Measurements from ENCODE around the gene GATB.

Gene GATB

DNA sequence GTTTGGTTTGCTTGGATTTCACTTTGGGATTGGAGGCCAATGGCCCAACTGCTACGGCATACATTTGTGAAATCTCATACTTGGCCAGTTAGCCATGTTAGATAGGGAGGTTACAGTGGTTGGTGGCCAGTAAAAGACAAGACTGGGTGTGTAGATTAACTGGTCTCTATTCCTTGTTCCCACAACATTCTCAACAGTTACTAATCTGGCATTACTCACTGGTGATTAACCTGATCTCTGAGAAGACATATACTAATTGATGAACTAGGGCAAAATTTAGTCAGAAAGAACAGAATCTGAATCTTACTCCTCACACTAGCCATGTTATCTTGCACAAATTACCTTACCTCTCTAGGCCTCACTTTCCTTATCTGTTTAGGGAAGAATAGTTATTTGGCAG is 33.4 kb downstream of the GATB start:
- Histone ChIP-seq H3K9me3 (ENCODE audit: insufficient read depth, low read depth, low read length) (no peaks in the 10 kb centered on the region), H3K27me3 (ENCODE audit: insufficient read depth, low read length) (no peaks in the 10 kb centered on the region), H3K27ac (ENCODE audit: low read length) (no peak overlapping the region), H3K4me1 (ENCODE audit: insufficient read depth, low read length) (no peaks in the 10 kb centered on the region), H3K4me3 (ENCODE audit: low read length) (no peak overlapping the region), H3K9ac (ENCODE audit: low read depth, low read length) (no peak overlapping the region), H3K36me3 (ENCODE audit: insufficient read depth, low read depth, low read length) (no peaks in the 10 kb centered on the region)

DNA sequence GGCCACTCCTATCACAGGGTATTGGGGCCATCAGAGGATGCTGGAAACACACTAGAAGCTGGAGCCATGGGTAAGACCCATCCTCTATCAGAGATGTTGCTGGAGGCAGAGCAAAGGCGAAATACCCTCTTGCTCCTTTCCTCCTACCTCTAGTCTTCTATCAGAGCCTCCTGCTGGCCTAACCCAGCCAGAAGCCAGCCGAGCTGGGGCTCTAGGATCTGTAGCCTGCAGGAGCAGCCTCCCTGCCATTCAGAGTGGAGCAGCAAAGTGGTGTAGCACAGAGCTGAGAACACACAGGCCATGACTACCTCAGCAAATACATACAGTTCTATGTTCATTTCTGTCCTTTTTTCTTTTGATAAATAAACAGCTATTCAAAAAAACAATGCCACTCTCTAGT is 35.7 kb downstream of the GATB start:
- no peaks in the 10 kb centered on the region for H3K9me3 ChIP-seq (ENCODE audit: insufficient read depth, low read depth, low read length)
- H3K9ac ChIP-seq (ENCODE audit: low read depth, low read length), result no peak overlapping the region
- H3K27me3 ChIP-seq (ENCODE audit: insufficient read depth, low read length), result no peaks in the 10 kb centered on the region
- no peaks in the 10 kb centered on the region for H3K4me1 ChIP-seq (ENCODE audit: insufficient read depth, low read length)
- no peak overlapping the region for H3K4me3 ChIP-seq (ENCODE audit: low read length)
- no peak overlapping the region for H3K27ac ChIP-seq (ENCODE audit: low read length)
- no peaks in the 10 kb centered on the region for H3K36me3 ChIP-seq (ENCODE audit: insufficient read depth, low read depth, low read length)

DNA sequence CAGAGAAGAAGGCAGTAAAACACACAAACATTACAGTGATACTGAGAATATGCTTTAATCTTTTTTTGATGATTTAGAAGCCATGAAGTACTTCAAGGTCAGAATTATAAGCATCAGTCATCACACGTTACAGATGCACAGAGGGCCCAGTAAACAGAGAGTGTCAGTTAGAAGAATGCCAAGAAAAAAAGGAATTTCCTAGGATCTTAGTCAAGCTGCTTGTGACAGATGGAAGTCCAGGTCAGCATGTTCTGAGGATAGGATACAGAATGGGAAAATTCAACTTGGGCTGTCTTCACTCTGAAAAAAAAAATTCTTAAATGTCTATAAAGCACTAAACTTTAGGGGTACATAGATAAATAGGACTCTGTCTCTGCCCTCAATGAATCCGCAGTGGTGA is 38.9 kb downstream of the GATB start:
- H3K27ac ChIP-seq (ENCODE audit: low read length), result no peak overlapping the region
- H3K4me1 ChIP-seq (ENCODE audit: insufficient read depth, low read length), result no peaks in the 10 kb centered on the region
- H3K9ac ChIP-seq (ENCODE audit: low read depth, low read length), result no peak overlapping the region

DNA sequence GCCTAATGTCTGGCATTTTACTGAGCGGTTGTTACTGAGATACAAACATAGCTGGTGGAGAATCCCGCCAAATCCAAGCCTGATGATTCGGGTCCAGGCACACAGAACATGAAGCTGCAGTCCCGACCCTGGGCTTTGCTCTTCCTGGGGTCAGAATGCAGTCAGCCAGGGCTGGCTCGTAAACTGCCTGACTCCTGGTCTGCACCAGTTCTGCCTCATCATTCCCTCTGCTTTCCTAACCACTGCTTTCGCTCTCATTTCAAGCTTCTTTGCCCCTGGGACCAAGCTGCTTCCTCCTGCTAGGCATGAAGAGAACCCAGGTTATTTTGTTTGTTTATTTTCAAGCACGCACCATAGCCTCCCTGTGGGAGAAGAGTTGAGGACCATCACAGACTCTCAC is 39.3 kb downstream of the GATB start:
- Histone ChIP-seq H3K9me3 (ENCODE audit: insufficient read depth, low read depth, low read length) (no peaks in the 10 kb centered on the region), H3K27me3 (ENCODE audit: insufficient read depth, low read length) (no peaks in the 10 kb centered on the region), H3K4me1 (ENCODE audit: insufficient read depth, low read length) (no peaks in the 10 kb centered on the region), H3K27ac (ENCODE audit: low read length) (no peak overlapping the region), H3K36me3 (ENCODE audit: insufficient read depth, low read depth, low read length) (no peaks in the 10 kb centered on the region), H3K9ac (ENCODE audit: low read depth, low read length) (no peak overlapping the region), H3K4me3 (ENCODE audit: low read length) (no peak overlapping the region)

More for the DNA sequence above, 38.9 kb downstream of the GATB start:
- Histone ChIP-seq H3K27me3 (ENCODE audit: insufficient read depth, low read length) (no peaks in the 10 kb centered on the region), H3K36me3 (ENCODE audit: insufficient read depth, low read depth, low read length) (no peaks in the 10 kb centered on the region), H3K9me3 (ENCODE audit: insufficient read depth, low read depth, low read length) (no peaks in the 10 kb centered on the region), H3K4me3 (ENCODE audit: low read length) (no peak overlapping the region)

DNA sequence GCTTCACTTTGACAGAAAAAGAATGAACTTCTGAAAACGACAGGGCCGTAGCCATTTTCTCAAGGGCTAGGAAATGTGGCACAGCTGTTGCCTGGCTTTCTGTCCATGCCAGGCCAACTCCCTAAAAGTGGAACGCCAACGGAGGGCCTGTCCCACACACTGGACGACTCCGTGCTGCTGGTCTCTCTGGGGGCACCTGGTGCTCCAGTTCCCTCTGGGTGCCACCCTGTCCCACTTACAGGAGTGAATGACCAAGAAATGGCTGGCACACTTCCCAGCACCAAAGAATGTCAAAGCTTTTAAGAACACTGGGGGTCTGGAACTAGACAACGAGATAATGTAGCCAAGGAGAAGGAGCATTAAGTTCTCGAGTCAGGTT is 40.9 kb downstream of the GATB start:
- H3K9ac ChIP-seq (ENCODE audit: low read depth, low read length), result no peak overlapping the region
- no peaks in the 10 kb centered on the region for H3K27me3 ChIP-seq (ENCODE audit: insufficient read depth, low read length)
- H3K4me3 ChIP-seq (ENCODE audit: low read length), result no peak overlapping the region
- H3K27ac ChIP-seq (ENCODE audit: low read length), result no peak overlapping the region
- H3K9me3 ChIP-seq (ENCODE audit: insufficient read depth, low read depth, low read length), result no peaks in the 10 kb centered on the region
- H3K36me3 ChIP-seq (ENCODE audit: insufficient read depth, low read depth, low read length), result no peaks in the 10 kb centered on the region
- H3K4me1 ChIP-seq (ENCODE audit: insufficient read depth, low read length), result no peaks in the 10 kb centered on the region

DNA sequence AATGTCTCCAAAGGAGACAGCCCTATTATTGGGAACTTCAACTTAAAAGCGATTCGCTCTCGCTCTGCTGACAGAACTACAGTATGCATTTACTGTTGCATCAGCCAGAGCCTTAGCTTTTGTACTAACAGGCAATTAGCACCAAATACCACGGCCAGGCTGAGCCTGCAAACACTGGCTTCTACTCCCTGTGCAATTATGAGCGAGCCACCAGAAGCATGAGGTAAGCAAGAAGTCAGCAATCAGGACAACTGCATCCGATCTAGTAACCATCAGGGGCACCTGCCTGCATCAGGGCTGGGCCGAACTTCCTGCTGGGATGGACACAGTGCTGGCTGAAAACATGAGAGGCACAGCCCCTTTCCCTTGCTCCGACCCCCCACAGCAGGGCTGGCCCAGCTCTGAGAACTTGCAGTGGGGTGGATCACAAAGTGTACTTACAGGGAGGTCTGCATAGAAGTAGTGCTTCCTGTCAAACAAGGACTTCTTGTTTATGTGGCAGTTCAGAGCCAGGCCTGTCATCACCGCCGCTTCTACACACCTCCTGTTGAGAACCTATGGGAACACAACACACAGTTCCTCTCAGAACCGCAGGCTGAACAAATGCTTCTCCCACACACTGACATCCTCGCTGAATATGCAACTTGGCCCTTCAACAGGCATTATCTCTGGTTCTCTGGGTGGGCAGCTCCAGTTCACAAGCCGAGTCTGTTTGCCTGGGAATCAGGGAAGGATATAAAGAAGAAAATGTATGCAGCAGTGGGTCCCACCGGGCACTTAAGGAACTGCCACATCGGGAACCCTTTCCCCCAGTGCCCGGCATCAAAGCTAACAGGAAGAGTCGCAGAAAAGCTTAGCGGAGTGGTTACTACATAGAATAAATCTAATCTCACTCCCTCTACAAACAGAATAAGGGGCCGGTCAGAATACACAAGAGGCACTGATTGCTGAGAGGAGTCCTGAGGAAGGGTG is 41.5 kb downstream of the GATB start:
- H3K4me1 ChIP-seq (ENCODE audit: insufficient read depth, low read length), result no peaks in the 10 kb centered on the region
- no peaks in the 10 kb centered on the region for H3K36me3 ChIP-seq (ENCODE audit: insufficient read depth, low read depth, low read length)
- H3K27ac ChIP-seq (ENCODE audit: low read length), result no peak overlapping the region
- no peaks in the 10 kb centered on the region for H3K9me3 ChIP-seq (ENCODE audit: insufficient read depth, low read depth, low read length)
- H3K27me3 ChIP-seq (ENCODE audit: insufficient read depth, low read length), result no peaks in the 10 kb centered on the region
- no peak overlapping the region for H3K9ac ChIP-seq (ENCODE audit: low read depth, low read length)
- no peak overlapping the region for H3K4me3 ChIP-seq (ENCODE audit: low read length)

DNA sequence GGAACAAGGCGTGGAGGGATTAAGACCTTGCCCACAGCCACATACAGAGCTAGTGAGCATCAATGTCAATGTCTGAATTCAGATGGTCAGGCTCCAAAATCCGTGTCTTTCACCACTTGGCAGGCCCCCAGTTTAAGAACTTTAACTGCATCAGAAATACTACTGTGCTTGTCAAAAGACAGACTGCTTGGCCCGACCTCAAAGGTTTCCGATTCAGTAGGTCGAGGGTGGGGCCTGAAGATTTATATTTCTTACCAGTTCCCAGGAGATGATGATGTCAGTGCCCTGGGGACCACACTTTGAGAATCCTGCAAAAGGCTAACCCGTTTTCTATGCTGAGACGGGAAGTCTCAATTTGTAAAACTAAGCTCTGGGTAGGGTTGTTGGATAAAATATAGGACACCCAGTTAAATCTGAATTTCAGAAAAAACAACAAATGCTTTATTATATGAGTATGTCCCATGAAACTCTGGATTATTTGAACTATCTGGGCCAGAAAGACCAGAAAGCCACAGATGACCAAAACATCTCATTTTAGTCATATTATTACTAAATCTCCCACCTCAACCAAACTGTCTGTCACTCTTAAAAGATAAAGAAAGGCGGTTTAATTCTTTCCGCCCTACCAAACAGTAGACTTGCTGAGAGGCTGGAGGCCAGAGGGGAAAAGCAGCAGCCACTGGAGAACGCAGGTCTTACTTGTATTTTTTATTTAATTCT is 42.7 kb downstream of the GATB start:
- H3K36me3 ChIP-seq (ENCODE audit: insufficient read depth, low read depth, low read length), result no peaks in the 10 kb centered on the region
- no peak overlapping the region for H3K9ac ChIP-seq (ENCODE audit: low read depth, low read length)

DNA sequence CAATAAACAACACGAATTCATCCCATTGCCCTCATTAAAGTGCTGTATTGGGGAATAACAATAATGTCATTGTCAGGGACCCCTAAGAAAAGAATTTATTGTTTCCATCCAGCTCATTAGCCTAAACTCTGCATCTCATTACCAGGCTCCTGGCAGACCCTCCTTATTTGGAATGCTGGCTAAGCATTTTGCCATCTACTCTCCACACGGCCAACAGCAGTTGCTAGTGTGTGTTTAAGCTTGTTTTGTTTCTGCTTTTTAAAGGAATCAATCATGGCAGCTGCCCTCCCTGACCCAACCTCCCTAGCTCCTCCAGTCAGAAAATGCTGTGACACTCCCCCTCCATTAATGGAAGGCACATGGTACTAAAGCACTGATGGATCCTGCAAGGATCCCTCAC is 43.5 kb downstream of the GATB start:
- Histone ChIP-seq H3K27ac (ENCODE audit: low read length) (no peak overlapping the region), H3K4me1 (ENCODE audit: insufficient read depth, low read length) (no peaks in the 10 kb centered on the region), H3K9me3 (ENCODE audit: insufficient read depth, low read depth, low read length) (no peaks in the 10 kb centered on the region), H3K27me3 (ENCODE audit: insufficient read depth, low read length) (no peaks in the 10 kb centered on the region), H3K4me3 (ENCODE audit: low read length) (no peak overlapping the region), H3K9ac (ENCODE audit: low read depth, low read length) (no peak overlapping the region), H3K36me3 (ENCODE audit: insufficient read depth, low read depth, low read length) (no peaks in the 10 kb centered on the region)

More for the DNA sequence above, 42.7 kb downstream of the GATB start:
- Histone ChIP-seq H3K4me1 (ENCODE audit: insufficient read depth, low read length) (no peaks in the 10 kb centered on the region), H3K4me3 (ENCODE audit: low read length) (no peak overlapping the region), H3K27me3 (ENCODE audit: insufficient read depth, low read length) (no peaks in the 10 kb centered on the region), H3K9me3 (ENCODE audit: insufficient read depth, low read depth, low read length) (no peaks in the 10 kb centered on the region), H3K27ac (ENCODE audit: low read length) (no peak overlapping the region)

DNA sequence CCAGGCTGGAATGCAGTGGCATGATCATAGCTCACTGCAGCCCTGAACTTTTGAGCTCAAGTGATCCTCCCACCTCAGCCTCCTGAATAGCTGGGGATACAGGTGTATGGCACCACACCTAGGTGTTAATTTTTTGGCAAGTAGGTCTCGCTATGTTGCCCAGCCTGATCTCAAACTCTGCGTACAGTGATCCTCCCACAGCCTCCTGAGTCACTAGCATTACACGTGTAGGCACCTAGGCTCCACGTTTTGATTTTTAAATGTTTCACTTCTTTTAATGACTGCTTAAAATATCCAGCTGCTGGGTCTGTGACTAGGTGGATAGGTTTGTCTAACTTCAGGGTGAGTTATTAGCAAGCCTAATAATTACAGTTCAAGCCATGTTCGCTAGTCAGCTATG is 44.5 kb downstream of the GATB start:
- Histone ChIP-seq H3K27ac (ENCODE audit: low read length) (no peak overlapping the region), H3K4me1 (ENCODE audit: insufficient read depth, low read length) (no peaks in the 10 kb centered on the region), H3K27me3 (ENCODE audit: insufficient read depth, low read length) (no peaks in the 10 kb centered on the region)

DNA sequence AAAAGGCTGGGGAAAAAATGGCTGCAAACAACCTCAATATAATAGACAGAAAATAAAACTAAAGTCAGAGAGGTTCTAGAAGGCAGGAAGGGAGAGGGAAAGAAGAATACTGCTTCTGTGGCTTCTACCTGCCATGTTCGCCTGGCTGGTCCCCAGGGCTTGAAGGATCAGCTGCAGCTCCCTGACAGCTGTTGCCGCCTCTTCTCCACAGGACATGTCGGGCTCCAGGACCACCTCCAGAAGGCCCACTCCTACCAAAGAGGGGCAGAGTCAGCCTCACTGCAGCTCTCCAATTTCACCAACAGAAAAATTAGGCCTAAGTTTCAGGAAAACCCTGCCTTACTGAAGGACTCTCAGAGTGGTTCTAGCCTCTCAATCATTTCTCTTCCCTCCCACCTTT is 44.9 kb downstream of the GATB start:
- Histone ChIP-seq H3K27me3 (ENCODE audit: insufficient read depth, low read length) (no peaks in the 10 kb centered on the region), H3K4me1 (ENCODE audit: insufficient read depth, low read length) (no peaks in the 10 kb centered on the region), H3K9ac (ENCODE audit: low read depth, low read length) (no peak overlapping the region), H3K36me3 (ENCODE audit: insufficient read depth, low read depth, low read length) (no peaks in the 10 kb centered on the region), H3K9me3 (ENCODE audit: insufficient read depth, low read depth, low read length) (no peaks in the 10 kb centered on the region), H3K4me3 (ENCODE audit: low read length) (no peak overlapping the region), H3K27ac (ENCODE audit: low read length) (no peak overlapping the region)

More for the DNA sequence above, 44.5 kb downstream of the GATB start:
- H3K9ac ChIP-seq (ENCODE audit: low read depth, low read length), result no peak overlapping the region
- no peaks in the 10 kb centered on the region for H3K36me3 ChIP-seq (ENCODE audit: insufficient read depth, low read depth, low read length)
- H3K9me3 ChIP-seq (ENCODE audit: insufficient read depth, low read depth, low read length), result no peaks in the 10 kb centered on the region
- no peak overlapping the region for H3K4me3 ChIP-seq (ENCODE audit: low read length)

DNA sequence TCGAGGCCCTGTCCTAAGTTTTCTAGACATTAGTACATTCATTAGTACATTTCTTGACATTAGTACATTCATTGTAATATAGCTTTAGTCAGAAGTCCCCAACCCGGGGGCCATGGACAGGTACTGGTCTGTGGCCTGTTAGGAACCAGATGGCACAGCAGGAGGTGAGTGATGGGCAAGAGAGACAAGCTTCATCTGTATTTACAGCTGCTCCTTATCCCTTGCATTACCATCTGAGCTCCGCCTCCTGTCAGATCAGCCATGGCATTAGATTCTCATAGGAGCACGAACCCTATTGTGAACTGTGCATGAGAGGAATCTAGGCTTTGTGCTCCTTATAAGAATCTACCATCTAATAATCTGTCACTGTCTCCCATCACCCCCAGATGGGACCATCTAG is 48.0 kb downstream of the GATB start:
- Histone ChIP-seq H3K9me3 (ENCODE audit: insufficient read depth, low read depth, low read length) (no peaks in the 10 kb centered on the region), H3K27me3 (ENCODE audit: insufficient read depth, low read length) (no peaks in the 10 kb centered on the region), H3K36me3 (ENCODE audit: insufficient read depth, low read depth, low read length) (no peaks in the 10 kb centered on the region), H3K27ac (ENCODE audit: low read length) (no peak overlapping the region), H3K9ac (ENCODE audit: low read depth, low read length) (no peak overlapping the region), H3K4me3 (ENCODE audit: low read length) (no peak overlapping the region), H3K4me1 (ENCODE audit: insufficient read depth, low read length) (no peaks in the 10 kb centered on the region)

DNA sequence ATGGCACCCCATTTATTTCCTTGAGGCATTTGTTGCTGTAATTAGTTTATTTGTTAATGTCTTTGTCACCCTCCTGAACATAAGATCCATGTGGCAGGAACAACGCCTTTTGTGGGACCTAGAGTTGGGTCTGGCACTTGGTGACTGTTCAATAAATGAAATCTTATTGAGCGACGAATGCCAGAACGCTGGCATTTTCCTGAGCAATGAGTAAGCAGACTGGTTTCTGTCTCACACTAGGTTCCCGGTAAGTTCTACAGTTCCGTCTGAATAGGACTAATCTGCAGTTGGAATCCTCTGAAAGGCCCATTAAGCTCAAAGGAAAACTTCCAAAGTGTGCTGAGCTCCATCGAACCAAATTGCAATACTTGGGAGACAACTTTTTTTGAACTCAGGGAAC is 49.2 kb downstream of the GATB start:
- H3K36me3 ChIP-seq (ENCODE audit: insufficient read depth, low read depth, low read length), result no peaks in the 10 kb centered on the region
- no peak overlapping the region for H3K4me3 ChIP-seq (ENCODE audit: low read length)
- no peaks in the 10 kb centered on the region for H3K9me3 ChIP-seq (ENCODE audit: insufficient read depth, low read depth, low read length)
- H3K9ac ChIP-seq (ENCODE audit: low read depth, low read length), result no peak overlapping the region
- no peaks in the 10 kb centered on the region for H3K27me3 ChIP-seq (ENCODE audit: insufficient read depth, low read length)
- no peaks in the 10 kb centered on the region for H3K4me1 ChIP-seq (ENCODE audit: insufficient read depth, low read length)
- H3K27ac ChIP-seq (ENCODE audit: low read length), result no peak overlapping the region

Data from iPS-20b (cell line).